ENCODE measurements around the gene PEX1.

Gene PEX1

GRCh38 chr7:92528958-92529264 lies 591 bp upstream of the PEX1 start:
- Histone ChIP-seq H3K4me3 (peak overlapping the region; percentile 99), H3K27ac (peak overlapping the region; percentile 86 to 90)
- no peak for DNase-seq (ENCODE audit: low spot score)
- no peak for TF ChIP-seq CTCF (IDR thresholded peaks at IDR 0.05)

- no peak for TF ChIP-seq CTCF (IDR thresholded peaks at IDR 0.05)
- peak overlapping the region; percentile 86 to 90 for H3K27ac ChIP-seq
- H3K4me3 ChIP-seq: peak overlapping the region; percentile 99
- DNase-seq (ENCODE audit: low spot score): no peak
Observed at GRCh38 chr7:92527300-92528187, 776 bp downstream of the PEX1 start.

- H3K27ac ChIP-seq: no peak overlapping the region
- no peak for DNase-seq (ENCODE audit: low spot score)
- H3K4me3 ChIP-seq: no peak overlapping the region
- TF ChIP-seq CTCF (IDR thresholded peaks at IDR 0.05): no peak
Observed at GRCh38 chr7:92523110-92523509, 5.2 kb downstream of the PEX1 start.

- Histone ChIP-seq H3K4me3 (no peak overlapping the region), H3K27ac (no peak overlapping the region)
- no peak for DNase-seq (ENCODE audit: low spot score)
- no peak for TF ChIP-seq CTCF (IDR thresholded peaks at IDR 0.05)
Observed at GRCh38 chr7:92520024-92520423, 8.3 kb downstream of the PEX1 start.

GRCh38 chr7:92517631-92518030 lies 10.7 kb downstream of the PEX1 start:
- TF ChIP-seq CTCF (IDR thresholded peaks at IDR 0.05): no peak
- no peak overlapping the region for H3K27ac ChIP-seq
- no peak for DNase-seq (ENCODE audit: low spot score)
- H3K4me3 ChIP-seq: no peak overlapping the region

GRCh38 chr7:92513167-92513902 lies 15.0 kb downstream of the PEX1 start:
- Histone ChIP-seq H3K4me3 (no peak overlapping the region), H3K27ac (no peak overlapping the region)
- DNase-seq (ENCODE audit: low spot score): no peak
- no peak for TF ChIP-seq CTCF (IDR thresholded peaks at IDR 0.05)

- TF ChIP-seq CTCF (IDR thresholded peaks at IDR 0.05): no peak
- Histone ChIP-seq H3K4me3 (no peak overlapping the region), H3K27ac (no peak overlapping the region)
- no peak for DNase-seq (ENCODE audit: low spot score)
Observed at GRCh38 chr7:92508946-92509345, 19.4 kb downstream of the PEX1 start.

Data from coronary artery (tissue), 2 donors.